ENCODE results near the gene NRAS.

NRAS gene

GRCh38 chr1:114700036-114700600, 16.5 kb downstream of the NRAS start:
- Histone ChIP-seq H2AFZ (ENCODE audit: low read depth) (no peak overlapping the region), H3K4me2 (no peak overlapping the region), H3K9ac (no peak overlapping the region), H3K27ac (no peak overlapping the region), H4K20me1 (ENCODE audit: insufficient read depth) (no peaks in the 10 kb centered on the region), H3K4me1 (ENCODE audit: low read depth, poor library complexity, severe bottlenecking) (peaks cover 93% of the 10 kb centered on the region), H3K27me3 (ENCODE audit: insufficient read depth, low read depth) (no peaks in the 10 kb centered on the region), H3K4me3 (IDR thresholded peaks at IDR 0.05; ENCODE audit: insufficient read depth, low read depth, low read length) (no peak overlapping the region), H3K79me2 (ENCODE audit: insufficient read depth, low read depth) (no peaks in the 10 kb centered on the region; the same call in 1 of the 2 replicates), H3K36me3 (ENCODE audit: insufficient read depth) (no peaks in the 10 kb centered on the region)
- no peak for TF ChIP-seq CTCF (conservative IDR thresholded peaks at IDR 0.05; ENCODE audit: low read depth, low read length)

- H3K4me1 ChIP-seq (ENCODE audit: low read depth, poor library complexity, severe bottlenecking) = peaks cover 92% of the 10 kb centered on the region
- no peaks in the 10 kb centered on the region for H4K20me1 ChIP-seq (ENCODE audit: insufficient read depth)
- no peak overlapping the region for H3K9ac ChIP-seq
- no peaks in the 10 kb centered on the region for H3K36me3 ChIP-seq (ENCODE audit: insufficient read depth)
- no peak overlapping the region for H3K4me3 ChIP-seq (IDR thresholded peaks at IDR 0.05; ENCODE audit: insufficient read depth, low read depth, low read length)
- H3K4me2 ChIP-seq = peak overlapping the region; percentile 92; the same call in 1 of the 2 replicates
- H2AFZ ChIP-seq (ENCODE audit: low read depth) = no peak overlapping the region
- no peak for TF ChIP-seq CTCF (conservative IDR thresholded peaks at IDR 0.05; ENCODE audit: low read depth, low read length)
- H3K27me3 ChIP-seq (ENCODE audit: insufficient read depth, low read depth) = no peaks in the 10 kb centered on the region
- H3K79me2 ChIP-seq (ENCODE audit: insufficient read depth, low read depth) = no peaks in the 10 kb centered on the region; the same call in 1 of the 2 replicates
- H3K27ac ChIP-seq = peak overlapping the region; percentile 91
These were observed 19.8 kb downstream of the NRAS start for GRCh38 chr1:114696810-114697209.

GRCh38 chr1:114695430-114696058, 21.0 kb downstream of the NRAS start, which contains the start of gene AMPD1:
TSS of gene AMPD1 (minus strand) at chr1:114695546. CDS start at chr1:114695471, 75 bp downstream.
- H3K4me2 ChIP-seq = peak within 1 kb of the TSS; percentile 92
- H3K4me1 ChIP-seq (ENCODE audit: low read depth, poor library complexity, severe bottlenecking) = peaks cover 92% of the 10 kb centered on the region
- peak within 1 kb of the TSS; percentile 22 for H3K4me3 ChIP-seq (IDR thresholded peaks at IDR 0.05; ENCODE audit: insufficient read depth, low read depth, low read length)
- H3K79me2 ChIP-seq (ENCODE audit: insufficient read depth, low read depth) = no peaks in the 10 kb centered on the region; the same call in 1 of the 2 replicates
- no peaks in the 10 kb centered on the region for H3K36me3 ChIP-seq (ENCODE audit: insufficient read depth)
- no peak for TF ChIP-seq CTCF (conservative IDR thresholded peaks at IDR 0.05; ENCODE audit: low read depth, low read length)
- H3K27me3 ChIP-seq (ENCODE audit: insufficient read depth, low read depth) = no peaks in the 10 kb centered on the region
- peak within 1 kb of the TSS; percentile 51 for H3K9ac ChIP-seq
- H2AFZ ChIP-seq (ENCODE audit: low read depth) = no peak within 1 kb of the TSS
- peak within 1 kb of the TSS; percentile 91 for H3K27ac ChIP-seq
- no peaks in the 10 kb centered on the region for H4K20me1 ChIP-seq (ENCODE audit: insufficient read depth)

- no peak overlapping the region for H2AFZ ChIP-seq (ENCODE audit: low read depth)
- no peaks in the 10 kb centered on the region for H3K27me3 ChIP-seq (ENCODE audit: insufficient read depth, low read depth)
- H3K36me3 ChIP-seq (ENCODE audit: insufficient read depth) = no peaks in the 10 kb centered on the region
- peak overlapping the region; percentile 22 for H3K4me3 ChIP-seq (IDR thresholded peaks at IDR 0.05; ENCODE audit: insufficient read depth, low read depth, low read length)
- H3K4me1 ChIP-seq (ENCODE audit: low read depth, poor library complexity, severe bottlenecking) = peaks cover 92% of the 10 kb centered on the region
- H3K4me2 ChIP-seq = peak overlapping the region; percentile 92
- H3K79me2 ChIP-seq (ENCODE audit: insufficient read depth, low read depth) = no peaks in the 10 kb centered on the region; the same call in 1 of the 2 replicates
- no peak for TF ChIP-seq CTCF (conservative IDR thresholded peaks at IDR 0.05; ENCODE audit: low read depth, low read length)
- H3K27ac ChIP-seq = peak overlapping the region; percentile 91
- H4K20me1 ChIP-seq (ENCODE audit: insufficient read depth) = no peaks in the 10 kb centered on the region
- peak overlapping the region; percentile 51 for H3K9ac ChIP-seq
These were observed 21.8 kb downstream of the NRAS start for GRCh38 chr1:114694540-114695310.

Measured in KMS-11 (cell line).